Prostate gland (tissue), 2 donors: Measurements from ENCODE around the gene DBH. TPM values are rescaled to one million over a fixed set of nuclear protein-coding genes. Genes with fewer than 3 reads are reported as not detected.

Source experiments
- DNase-seq: peaks from one replicate; pipeline ENCODE4 v3.0.0-alpha.2; 2019; ENCODE audit warnings: low spot score
- H3K27ac ChIP-seq, 2 donors: fragments of 200-600 bp; sonication (generic); 2 replicates each; pipeline ENCODE4 v1.5.1; 2017 to 2019
- H3K27me3 ChIP-seq: fragments of 200-600 bp; sonication (generic); replicated peaks from 2 replicates; pipeline ENCODE4 v1.5.1; 2019; ENCODE audit not compliant: insufficient read depth
- H3K36me3 ChIP-seq, 2 donors: fragments of 200-600 bp; sonication (generic); 1 replicate in 1 of 2; 2 replicates in 1 of 2; pipeline versions ENCODE4 v1.5.1 to v1.8.1; 2017 to 2019
- H3K4me1 ChIP-seq: fragments of 200-600 bp; sonication (generic); replicated peaks from 2 replicates; pipeline ENCODE4 v1.5.1; 2019
- H3K4me3 ChIP-seq, 2 donors: fragments of 200-600 bp; sonication (generic); 2 replicates each; pipeline ENCODE4 v1.5.1; 2017 to 2019
- H3K9me3 ChIP-seq: fragments of 200-600 bp; sonication (generic); 2 replicates; pipeline ENCODE4 v1.5.1; 2017
- CTCF ChIP-seq, 4 experiments: fragments of 200-600 bp in 2 of 4; fragments of 450-650 bp in 2 of 4; sonication (generic) in 2 of 4; IDR thresholded peaks; 1 replicate in 3 of 4; 2 replicates in 1 of 4; pipeline ENCODE4 v1.5.1; 2016 to 2019; ENCODE audit warnings: antibody characterized with exemption in 4 of 4, mild to moderate bottlenecking in 2 of 4, moderate library complexity in 2 of 4
- POLR2A ChIP-seq: fragments of 450-650 bp; IDR thresholded peaks from one replicate; pipeline ENCODE4 v1.6.1; 2016; ENCODE audit warnings: antibody characterized with exemption, mild to moderate bottlenecking
- POLR2AphosphoS5 ChIP-seq: sonication (generic); formaldehyde crosslinking; IDR thresholded peaks from one replicate; pipeline ENCODE4 v1.6.1; 2017; ENCODE audit warnings: antibody characterized with exemption
- WGBS: methylation state at CpG from one replicate; pipeline ENCODE4 v1.1.5; 2018; 5-methylcytosine and 5-hydroxymethylcytosine counted together
- intact Hi-C: fragments of 100-400 bp; cut with DNase I; formaldehyde crosslinking; loops from one replicate; pipeline ENCODE4 v1.14.2; 2022
- total RNA-seq, 2 donors: library from RNA; depleted of rRNA; stranded (reverse); fragments of >200 nt; gene quantifications; one replicate each; pipeline ENCODE4 v1.1.0, GENCODE V29; 2016

DBH gene
- total RNA-seq, 2 donors from 2014 or later: not detected

GRCh38 chr9:133686642-133687575 lies 50.7 kb downstream of the DBH start:
- Histone ChIP-seq H3K27ac (no peak overlapping the region), H3K27me3 (no peaks in the 10 kb centered on the region), H3K36me3 (no peaks in the 10 kb centered on the region), H3K4me1 (no peaks in the 10 kb centered on the region), H3K4me3 (no peak overlapping the region), H3K9me3 (no peaks in the 10 kb centered on the region)
- intact Hi-C loops: no loop called here
- no peak for TF ChIP-seq CTCF (IDR thresholded peaks at IDR 0.05)
- TF ChIP-seq POLR2AphosphoS5: no peak
- TF ChIP-seq POLR2A: no peak
- DNase-seq: no peak
- whole genome bisulfite sequencing: 92% methylated on average over 24 of the region's 24 CpGs

GRCh38 chr9:133687856-133688761 lies 51.9 kb downstream of the DBH start:
- TF ChIP-seq POLR2A (no peak), POLR2AphosphoS5 (no peak), CTCF (IDR thresholded peaks at IDR 0.05) (no peak)
- no peak overlapping the region for H3K4me3 ChIP-seq
- 88% methylated on average over 34 of the region's 34 CpGs for WGBS
- no peaks in the 10 kb centered on the region for H3K27me3 ChIP-seq
- H3K4me1 ChIP-seq: no peaks in the 10 kb centered on the region
- DNase-seq: no peak
- no peaks in the 10 kb centered on the region for H3K36me3 ChIP-seq
- no peak overlapping the region for H3K27ac ChIP-seq
- intact Hi-C loops: no loop called here
- no peaks in the 10 kb centered on the region for H3K9me3 ChIP-seq

- WGBS: 86% methylated on average over 10 of the region's 10 CpGs
These were observed 53.1 kb downstream of the DBH start for GRCh38 chr9:133689151-133689763.

GRCh38 chr9:133690081-133690561 lies 54.0 kb downstream of the DBH start:
- H3K4me1 ChIP-seq: no peaks in the 10 kb centered on the region
- no peak for TF ChIP-seq POLR2A
- intact Hi-C loops: no loop called here
- H3K27me3 ChIP-seq: no peaks in the 10 kb centered on the region
- DNase-seq: no peak
- H3K4me3 ChIP-seq: no peak overlapping the region
- no peaks in the 10 kb centered on the region for H3K36me3 ChIP-seq
- 62% methylated on average over 9 of the region's 11 CpGs for WGBS
- H3K9me3 ChIP-seq: no peaks in the 10 kb centered on the region
- no peak overlapping the region for H3K27ac ChIP-seq

More at GRCh38 chr9:133689151-133689763, 53.1 kb downstream of the DBH start:
- H3K36me3 ChIP-seq: no peaks in the 10 kb centered on the region
- no peak for TF ChIP-seq CTCF (IDR thresholded peaks at IDR 0.05)
- no peak for TF ChIP-seq POLR2AphosphoS5
- TF ChIP-seq POLR2A: no peak
- DNase-seq: no peak
- no peak overlapping the region for H3K27ac ChIP-seq
- H3K4me3 ChIP-seq: no peak overlapping the region
- no peaks in the 10 kb centered on the region for H3K4me1 ChIP-seq
- H3K27me3 ChIP-seq: no peaks in the 10 kb centered on the region
- intact Hi-C loops: no loop called here
- H3K9me3 ChIP-seq: no peaks in the 10 kb centered on the region

- intact Hi-C loops: no loop called here
- Histone ChIP-seq H3K36me3 (no peaks in the 10 kb centered on the region), H3K27ac (no peak overlapping the region), H3K27me3 (no peaks in the 10 kb centered on the region), H3K4me3 (no peak overlapping the region), H3K4me1 (no peaks in the 10 kb centered on the region), H3K9me3 (no peaks in the 10 kb centered on the region)
- 91% methylated on average over 3 of the region's 4 CpGs for WGBS
- TF ChIP-seq CTCF (IDR thresholded peaks at IDR 0.05) (no peak), POLR2AphosphoS5 (no peak), POLR2A (no peak)
- no peak for DNase-seq
These were observed 55.0 kb downstream of the DBH start for GRCh38 chr9:133691191-133691590.
